IMR-90 (cell line): ENCODE data around the gene WDR1. TPM values are rescaled to one million over a fixed set of nuclear protein-coding genes. Genes with fewer than 3 reads are reported as not detected.

Experiments
- ATAC-seq: fragments of 200-7000 bp; cut with Tn5 transposase; 2 replicates; pipeline ENCODE4 v1.9.1; 2020; ENCODE audit warnings: low read depth, mild to moderate bottlenecking, moderate library complexity
- BruUV-seq: library from RNA; stranded (reverse); fragments of 400-500 nt; replicated peaks from 2 replicates; lab custom pipeline; 2021; lab: Mats Ljungman, UMichigan
- CTCF ChIA-PET: fragments of 300-600 bp; formaldehyde crosslinking; extraction: SDS; loops from one replicate; lab custom pipeline; 2021; ENCODE audit warnings: antibody characterized with exemption; lab: Yijun Ruan, JAX
- POLR2A ChIA-PET: fragments of 300-600 bp; sonication (Branson Sonifier 250); formaldehyde crosslinking; loops from one replicate; lab custom pipeline; 2022; ENCODE audit warnings: antibody characterized with exemption; ENCODE audit not compliant: unreplicated experiment; lab: Charles Lee
- DNase-seq: peaks from one replicate; pipeline ENCODE4 v3.0.0; 2013
- H2AFZ ChIP-seq: replicated peaks from 2 replicates; pipeline ENCODE3; 2013; ENCODE audit warnings: low read length, mild to moderate bottlenecking; ENCODE audit not compliant: poor library complexity
- H2AK5ac ChIP-seq: 2 replicates; pipeline ENCODE4 v1.6.1; 2013; ENCODE audit warnings: low read depth, low read length, inconsistent platforms
- H2AK9ac ChIP-seq: replicated peaks from 2 replicates; pipeline ENCODE3; 2013; ENCODE audit warnings: mild to moderate bottlenecking, low read depth, low read length, moderate library complexity; ENCODE audit not compliant: poor library complexity
- H2BK120ac ChIP-seq: 2 replicates; pipeline ENCODE4 v1.6.1; 2013; ENCODE audit warnings: low read depth, low read length, inconsistent platforms
- H2BK15ac ChIP-seq: 3 replicates; pipeline ENCODE4 v1.6.1; 2013; ENCODE audit warnings: low read depth, low read length, inconsistent platforms
- H2BK20ac ChIP-seq: 2 replicates; pipeline ENCODE4 v1.6.1; 2013; ENCODE audit warnings: low read depth, mild to moderate bottlenecking, inconsistent platforms, low read length, moderate library complexity
- H2BK5ac ChIP-seq: 2 replicates; pipeline ENCODE4 v1.6.1; 2013; ENCODE audit warnings: mild to moderate bottlenecking, low read depth, low read length, inconsistent platforms; ENCODE audit not compliant: poor library complexity, severe bottlenecking
- H3K14ac ChIP-seq: replicated peaks from 2 replicates; pipeline ENCODE4 v1.6.1; 2013; ENCODE audit warnings: low read depth, low read length, inconsistent platforms
- H3K18ac ChIP-seq: 2 replicates; pipeline ENCODE4 v1.6.1; 2013; ENCODE audit warnings: low read depth, low read length, control low read depth
- H3K23ac ChIP-seq: 2 replicates; pipeline ENCODE4 v1.6.1; 2013; ENCODE audit warnings: low read depth, low read length, inconsistent platforms
- H3K27ac ChIP-seq: 2 replicates; pipeline ENCODE4 v1.5.1; 2013; ENCODE audit warnings: mild to moderate bottlenecking, control low read depth, low read length; ENCODE audit not compliant: insufficient read depth
- H3K27me3 ChIP-seq: 2 replicates; pipeline ENCODE4 v1.6.1; 2013; ENCODE audit warnings: low read length; ENCODE audit not compliant: control insufficient read depth, insufficient read depth
- H3K36me3 ChIP-seq: 2 replicates; pipeline ENCODE4 v1.6.1; 2013; ENCODE audit warnings: low read length, mixed read lengths; ENCODE audit not compliant: control insufficient read depth, insufficient read depth
- H3K4ac ChIP-seq: 2 replicates; pipeline ENCODE4 v1.6.1; 2013; ENCODE audit warnings: low read depth, low read length, inconsistent platforms
- H3K4me1 ChIP-seq: 2 replicates; pipeline ENCODE4 v1.6.1; 2013; ENCODE audit warnings: low read length, mixed read lengths; ENCODE audit not compliant: control insufficient read depth, insufficient read depth
- H3K4me2 ChIP-seq: 2 replicates; pipeline ENCODE4 v1.6.1; 2013; ENCODE audit warnings: low read depth, mild to moderate bottlenecking, control low read depth, low read length, moderate library complexity
- H3K4me3 ChIP-seq: 2 replicates; pipeline ENCODE4 v1.5.1; 2013; ENCODE audit warnings: low read depth, mild to moderate bottlenecking, control low read depth, low read length, moderate library complexity; ENCODE audit not compliant: insufficient read depth
- H3K56ac ChIP-seq: 2 replicates; pipeline ENCODE4 v1.6.1; 2013; ENCODE audit warnings: low read length, inconsistent platforms; ENCODE audit not compliant: insufficient read depth; ENCODE audit errors: extremely low read depth
- H3K79me1 ChIP-seq, 2 experiments: 2 replicates each; pipeline ENCODE4 v1.6.1; 2013; ENCODE audit warnings: low read length in 2 of 2, inconsistent platforms in 1 of 2, low read depth in 1 of 2
- H3K9ac ChIP-seq: 2 replicates; pipeline ENCODE4 v1.6.1; 2013; ENCODE audit warnings: low read depth, low read length, control low read depth
- H3K9me1 ChIP-seq: 2 replicates; pipeline ENCODE4 v1.6.1; 2013; ENCODE audit warnings: low read length, inconsistent platforms; ENCODE audit not compliant: insufficient read depth
- H3K9me3 ChIP-seq: 2 replicates; pipeline ENCODE4 v1.6.1; 2013; ENCODE audit warnings: low read length; ENCODE audit not compliant: control insufficient read depth, insufficient read depth
- H4K20me1 ChIP-seq: 2 replicates; pipeline ENCODE4 v1.6.1; 2013; ENCODE audit warnings: low read length, inconsistent platforms; ENCODE audit not compliant: insufficient read depth
- H4K5ac ChIP-seq: 2 replicates; pipeline ENCODE4 v1.6.1; 2013; ENCODE audit warnings: mild to moderate bottlenecking, low read depth, low read length, control low read depth
- H4K8ac ChIP-seq, 2 experiments: 2 replicates each; pipeline ENCODE4 v1.6.1; 2013; ENCODE audit warnings: low read depth in 2 of 2, low read length in 2 of 2, control low read depth in 1 of 2, inconsistent platforms in 1 of 2
- H4K91ac ChIP-seq: 2 replicates; pipeline ENCODE4 v1.6.1; 2013; ENCODE audit warnings: low read depth, low read length, inconsistent platforms; ENCODE audit not compliant: insufficient read depth
- BHLHE40 ChIP-seq: fragments of 150-350 bp; IDR thresholded peaks from 2 replicates; pipeline ENCODE4 v1.6.1; 2016; ENCODE audit warnings: mild to moderate bottlenecking, low read depth, low read length
- CEBPB ChIP-seq: IDR thresholded peaks from 2 replicates; pipeline ENCODE4 v1.6.1; 2012; ENCODE audit warnings: low read depth, low read length, improper control_type of control experiment
- CHD1 ChIP-seq: IDR thresholded peaks from 2 replicates; pipeline ENCODE4 v1.6.1; 2012; ENCODE audit warnings: low read depth, low read length, improper control_type of control experiment
- CTCF ChIP-seq: conservative IDR thresholded peaks from 2 replicates; pipeline ENCODE4 v1.5.1; 2012; ENCODE audit warnings: mild to moderate bottlenecking, low read depth, low read length, improper control_type of control experiment
- ELK1 ChIP-seq: fragments of 150-350 bp; IDR thresholded peaks from 2 replicates; pipeline ENCODE4 v1.6.1; 2016; ENCODE audit warnings: low read depth, mild to moderate bottlenecking, low read length, moderate library complexity, borderline replicate concordance
- FOS ChIP-seq: fragments of 150-350 bp; IDR thresholded peaks from 2 replicates; pipeline ENCODE4 v1.6.1; 2016; ENCODE audit warnings: low read depth, low read length
- MAFK ChIP-seq: IDR thresholded peaks from 2 replicates; pipeline ENCODE4 v1.6.1; 2012; ENCODE audit warnings: low read depth, low read length, improper control_type of control experiment
- MAZ ChIP-seq: IDR thresholded peaks from 2 replicates; pipeline ENCODE4 v1.6.1; 2012; ENCODE audit warnings: low read depth, mild to moderate bottlenecking, low read length, improper control_type of control experiment, moderate library complexity, borderline replicate concordance
- MXI1 ChIP-seq: IDR thresholded peaks from 2 replicates; pipeline ENCODE4 v1.6.1; 2012; ENCODE audit warnings: low read depth, mild to moderate bottlenecking, low read length, moderate library complexity, borderline replicate concordance
- POLR2A ChIP-seq: IDR thresholded peaks from 2 replicates; pipeline ENCODE4 v1.6.1; 2012; ENCODE audit warnings: mild to moderate bottlenecking, low read depth, low read length
- RAD21 ChIP-seq: IDR thresholded peaks from 2 replicates; pipeline ENCODE4 v1.6.1; 2012; ENCODE audit warnings: low read length, improper control_type of control experiment
- RCOR1 ChIP-seq: IDR thresholded peaks from 2 replicates; pipeline ENCODE4 v1.6.1; 2012; ENCODE audit warnings: mild to moderate bottlenecking, low read length, improper control_type of control experiment; ENCODE audit not compliant: insufficient replicate concordance
- RFX5 ChIP-seq: IDR thresholded peaks from 2 replicates; pipeline ENCODE4 v1.8.0; 2012; ENCODE audit warnings: low read depth, mild to moderate bottlenecking, low read length, moderate library complexity
- SMC3 ChIP-seq: fragments of 150-350 bp; IDR thresholded peaks from 2 replicates; pipeline ENCODE4 v1.6.1; 2016; ENCODE audit warnings: low read depth, mild to moderate bottlenecking, antibody characterized with exemption, low read length, moderate library complexity
- USF2 ChIP-seq: fragments of 150-350 bp; IDR thresholded peaks from 2 replicates; pipeline ENCODE4 v1.6.1; 2017; ENCODE audit warnings: mild to moderate bottlenecking, antibody characterized with exemption, low read length, low read depth
- WGBS, 2 experiments: methylation state at CpG; one replicate each; pipeline versions ENCODE4 v1.1.5 to v1.1.7; 2013; ENCODE audit warnings: missing lambda C conversion rate in 2 of 2; ENCODE audit not compliant: insufficient read length in 1 of 2; ENCODE audit errors: extremely low coverage in 2 of 2; 5-methylcytosine and 5-hydroxymethylcytosine counted together
- dilution Hi-C: fragments of 300-500 bp; cut with HindIII; formaldehyde crosslinking; loops from one replicate; pipeline ENCODE4 v1.14.3; 2018; ENCODE audit warnings: low sequenced_read_pairs; ENCODE audit not compliant: unreplicated experiment
- in situ Hi-C: fragments of 300-500 bp; cut with MboI; formaldehyde crosslinking; loops from 3 replicates; pipeline ENCODE4 v1.14.3; 2019; ENCODE audit warnings: low sequenced_read_pairs, inconsistent platforms, mixed read lengths
- intact Hi-C: fragments of 100-400 bp; cut with micrococcal nuclease; formaldehyde crosslinking; loops from 2 replicates; pipeline ENCODE4 v1.10.0; 2022
- polyA plus RNA-seq, 3 experiments: library from polyadenylated mRNA; depleted of rRNA; stranded (reverse); fragments of >200 nt; gene quantifications; 2 replicates each; pipeline ENCODE4 v1.2.3, GENCODE V29; 2012; ENCODE audit warnings: low replicate concordance in 1 of 3
- total RNA-seq: library from RNA; depleted of rRNA; stranded (reverse); fragments of >200 nt; gene quantifications from 2 replicates; pipeline ENCODE4 v1.2.3, GENCODE V29; 2012

Gene WDR1
- total and polyA plus RNA-seq, 2 of the 4 experiments (the other 2 are of a cell fraction), result 725 to 992 TPM

GRCh38 chr4:10101671-10102473 lies 14.7 kb downstream of the WDR1 start:
- H2AFZ ChIP-seq, result no peak overlapping the region
- H3K27me3 ChIP-seq, result no peaks in the 10 kb centered on the region
- dilution Hi-C loops (no loop called here), in situ Hi-C loops (no loop called here), intact Hi-C loops (no loop called here)
- H4K5ac ChIP-seq, result no peak overlapping the region
- TF ChIP-seq RCOR1 (no peak), MXI1 (no peak), RFX5 (no peak), MAZ (no peak), ELK1 (no peak), USF2 (no peak), FOS (no peak), BHLHE40 (no peak), MAFK (no peak), CTCF (no peak), RAD21 (no peak), CEBPB (no peak), SMC3 (no peak), POLR2A (no peak), CHD1 (no peak)
- peak overlapping the region; percentile 51 for H2BK5ac ChIP-seq
- no peak overlapping the region for H3K18ac ChIP-seq
- H3K23ac ChIP-seq, result no peak overlapping the region
- H2AK9ac ChIP-seq, result peak overlapping the region; percentile 19
- peaks cover 96% of the 10 kb centered on the region for H4K20me1 ChIP-seq
- no peak overlapping the region for H4K91ac ChIP-seq
- no peak overlapping the region for H2BK120ac ChIP-seq
- no peak overlapping the region for H3K4ac ChIP-seq
- no peak overlapping the region for H3K14ac ChIP-seq
- H3K36me3 ChIP-seq, result peaks cover 75% of the 10 kb centered on the region
- peak overlapping the region; percentile 34; the same call in 1 of the 2 replicates for H3K27ac ChIP-seq
- no peak overlapping the region for H2BK20ac ChIP-seq
- peaks cover 15 to 70% of the 10 kb centered on the region in 2 experiments for H3K79me1 ChIP-seq
- no peak overlapping the region for H3K9ac ChIP-seq
- ATAC-seq (no peak), DNase-seq (no peak)
- H3K4me3 ChIP-seq, result no peak overlapping the region
- POLR2A ChIA-PET, result interaction anchor here (2.9 kb wide), 1 partner anchor 15 kb away, joined by 14 read pairs; the partner anchor contains the start of gene WDR1
- WGBS, 2 experiments, result 93% methylated on average over 7 of the region's 14 CpGs; no CpG with 5 or more reads in 1 of the 2 experiments
- CTCF ChIA-PET, result no interaction called here
- H2AK5ac ChIP-seq, result peak overlapping the region; percentile 28; the same call in 1 of the 2 replicates
- BruUV-seq, result no TSS peak
- H4K8ac ChIP-seq, result no peak overlapping the region; a peak in 1 of 4 replicates
- H3K9me1 ChIP-seq, result peaks cover 60% of the 10 kb centered on the region
- no peak overlapping the region for H3K4me2 ChIP-seq
- peaks cover 55% of the 10 kb centered on the region for H3K4me1 ChIP-seq
- H2BK15ac ChIP-seq, result no peak overlapping the region
- no peaks in the 10 kb centered on the region for H3K9me3 ChIP-seq
- no peak overlapping the region for H3K56ac ChIP-seq
